Embryonic facial prominence (tissue), 1 donor: ENCODE measurements around the gene BSND.

Experiments used
- DNase-seq: peaks from one replicate; pipeline ENCODE4 v3.0.0-alpha.2; 2016; ENCODE audit errors: extremely low spot score

Gene BSND

GRCh38 chr1:55060133-55060999 is 61.6 kb downstream of the BSND start:
- DNase-seq: no peak

GRCh38 chr1:55061000-55061705 is 62.4 kb downstream of the BSND start:
- DNase-seq: no peak
